ENCODE data around the gene SGMS1. TPM values are rescaled to one million over a fixed set of nuclear protein-coding genes. Genes with fewer than 3 reads are reported as not detected.
A peak's percentile ranks its signal among the peaks of the same experiment; 100 is the strongest.

Gene SGMS1
- total RNA-seq, 2 donors from 2014 or later, result 67.0 to 68.2 TPM

- Histone ChIP-seq H3K27ac (no peak overlapping the region), H3K4me1 (replicated peaks) (no peaks in the 10 kb centered on the region), H3K27me3 (replicated peaks; ENCODE audit: insufficient read depth) (no peaks in the 10 kb centered on the region), H3K36me3 (no peaks in the 10 kb centered on the region), H3K4me3 (no peak overlapping the region), H3K9me3 (no peaks in the 10 kb centered on the region)
- no peak for TF ChIP-seq CTCF (IDR thresholded peaks at IDR 0.05)
- TF ChIP-seq POLR2A (IDR thresholded peaks at IDR 0.05), result no peak
- intact Hi-C loops (cut with DNase I), result loop anchor here (2.0 kb wide), 1 partner anchor 201 kb away; no protein-coding TSS in a partner anchor
- WGBS, result 94% methylated on average over 3 of the region's 3 CpGs
- DNase-seq (ENCODE audit: low spot score), result no peak
These were observed 200.3 kb downstream of the SGMS1 start for GRCh38 chr10:50423448-50423847.

DNA sequence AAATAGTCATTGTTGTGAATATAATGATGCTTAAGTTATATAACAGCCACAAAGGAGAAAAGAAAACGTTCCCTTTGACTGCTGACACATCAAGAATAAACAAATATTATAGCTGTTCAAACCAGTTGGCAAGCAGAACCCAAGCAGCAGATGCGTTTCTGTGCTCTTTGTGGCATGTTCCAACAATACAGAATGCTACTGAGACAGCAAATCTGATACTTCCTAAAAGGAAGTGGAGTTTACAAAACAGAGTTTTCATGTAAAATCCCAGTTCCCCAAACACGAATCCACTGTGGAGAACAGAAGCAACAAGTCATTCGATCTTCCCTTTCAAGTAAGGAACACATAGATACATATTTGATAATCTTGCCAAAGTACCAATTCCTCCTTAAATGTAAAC, 201.5 kb downstream of the SGMS1 start:
- no peaks in the 10 kb centered on the region for H3K27me3 ChIP-seq (replicated peaks; ENCODE audit: insufficient read depth)
- TF ChIP-seq POLR2A (IDR thresholded peaks at IDR 0.05) (no peak), CTCF (IDR thresholded peaks at IDR 0.05) (no peak), POLR2AphosphoS5 (IDR thresholded peaks at IDR 0.05) (no peak)
- no peaks in the 10 kb centered on the region for H3K9me3 ChIP-seq
- WGBS, result 17% methylated on average over 4 of the region's 4 CpGs
- H3K4me1 ChIP-seq (replicated peaks), result no peaks in the 10 kb centered on the region
- H3K4me3 ChIP-seq, result no peak overlapping the region
- no peak for DNase-seq (ENCODE audit: low spot score)
- intact Hi-C loops (cut with DNase I), result loop anchor here (2.0 kb wide), 1 partner anchor 203 kb away; no protein-coding TSS in a partner anchor
- H3K27ac ChIP-seq, result no peak overlapping the region
- no peaks in the 10 kb centered on the region for H3K36me3 ChIP-seq

- Histone ChIP-seq H3K9me3 (no peaks in the 10 kb centered on the region), H3K36me3 (no peaks in the 10 kb centered on the region), H3K27me3 (replicated peaks; ENCODE audit: insufficient read depth) (no peaks in the 10 kb centered on the region), H3K4me3 (no peak overlapping the region), H3K4me1 (replicated peaks) (no peaks in the 10 kb centered on the region), H3K27ac (no peak overlapping the region)
- intact Hi-C loops (cut with DNase I), result no loop called here
- DNase-seq (ENCODE audit: low spot score), result no peak
- 91% methylated on average over 6 of the region's 6 CpGs for WGBS
- no peak for TF ChIP-seq POLR2A (IDR thresholded peaks at IDR 0.05)
- peak in 1 of 4 experiments; percentile 51 for TF ChIP-seq CTCF (IDR thresholded peaks at IDR 0.05)
These were observed 202.6 kb downstream of the SGMS1 start for GRCh38 chr10:50421026-50421719.

DNA sequence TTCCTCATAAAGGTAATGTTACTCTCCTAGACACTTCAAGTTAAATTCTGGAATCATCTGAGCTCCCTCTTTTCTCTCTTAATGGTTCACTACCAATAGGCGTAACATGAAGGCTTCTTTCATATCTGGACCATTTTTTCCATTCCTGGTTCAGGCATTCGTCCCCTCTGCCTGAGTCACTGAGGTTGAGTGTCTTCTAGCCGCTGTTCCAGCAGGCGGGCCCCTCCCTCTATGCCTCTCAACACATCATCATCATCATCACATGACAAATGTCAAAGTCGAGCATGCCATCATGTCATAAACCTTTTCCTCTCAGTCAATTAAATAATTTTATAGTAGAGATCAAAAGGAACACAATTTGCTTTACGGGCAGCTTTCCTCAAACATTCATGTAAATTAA, 203.6 kb downstream of the SGMS1 start:
- Histone ChIP-seq H3K4me1 (replicated peaks) (no peaks in the 10 kb centered on the region), H3K4me3 (no peak overlapping the region), H3K9me3 (no peaks in the 10 kb centered on the region), H3K27ac (no peak overlapping the region), H3K27me3 (replicated peaks; ENCODE audit: insufficient read depth) (no peaks in the 10 kb centered on the region), H3K36me3 (no peaks in the 10 kb centered on the region)
- WGBS, result 77% methylated on average over 6 of the region's 6 CpGs
- TF ChIP-seq POLR2AphosphoS5 (IDR thresholded peaks at IDR 0.05) (no peak), POLR2A (IDR thresholded peaks at IDR 0.05) (no peak), CTCF (IDR thresholded peaks at IDR 0.05) (no peak)
- no peak for DNase-seq (ENCODE audit: low spot score)
- intact Hi-C loops (cut with DNase I), result no loop called here

DNA sequence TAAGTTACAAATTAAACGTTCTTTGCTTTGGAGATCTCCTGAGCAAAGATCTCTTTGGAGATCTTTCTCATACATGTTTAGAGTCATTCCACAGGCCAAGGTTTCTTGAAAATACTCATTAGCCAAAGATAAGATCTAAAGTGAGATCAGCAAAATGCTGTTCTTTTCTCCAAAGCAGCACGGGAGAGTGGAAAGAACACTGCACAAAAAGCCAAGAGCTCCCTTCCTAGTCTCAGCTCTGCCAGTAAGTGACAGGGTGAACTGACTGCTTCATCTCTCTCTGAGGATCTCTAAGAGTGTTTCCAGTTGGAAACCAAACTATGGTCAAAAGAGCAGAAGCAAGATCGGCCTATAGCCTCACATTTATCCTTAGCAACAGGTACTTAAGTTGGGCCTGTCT, 204.0 kb downstream of the SGMS1 start:
- H3K4me3 ChIP-seq, result no peak overlapping the region
- H3K27ac ChIP-seq, result no peak overlapping the region
- DNase-seq (ENCODE audit: low spot score), result no peak
- no peaks in the 10 kb centered on the region for H3K4me1 ChIP-seq (replicated peaks)
- TF ChIP-seq POLR2AphosphoS5 (IDR thresholded peaks at IDR 0.05) (no peak), POLR2A (IDR thresholded peaks at IDR 0.05) (no peak), CTCF (IDR thresholded peaks at IDR 0.05) (no peak)
- WGBS, result 58% methylated on average over 3 of the region's 3 CpGs
- no peaks in the 10 kb centered on the region for H3K36me3 ChIP-seq
- intact Hi-C loops (cut with DNase I), result no loop called here
- no peaks in the 10 kb centered on the region for H3K9me3 ChIP-seq
- no peaks in the 10 kb centered on the region for H3K27me3 ChIP-seq (replicated peaks; ENCODE audit: insufficient read depth)

Measured in prostate gland (tissue), 2 donors.